Right atrium auricular region (tissue), 2 donors: Measurements from ENCODE around the gene ZNF275. TPM values are rescaled to one million over a fixed set of nuclear protein-coding genes. Genes with fewer than 3 reads are reported as not detected.
A peak's percentile ranks its signal among the peaks of the same experiment; 100 is the strongest.
"Not testable (repeated sequence)": the region's sequence is repeated elsewhere in the genome, so short reads cannot be mapped to it uniquely, and the experiment has no call there.

Experiments used
- DNase-seq: peaks from one replicate; pipeline ENCODE4 v3.0.0-alpha.2; 2019; ENCODE audit warnings: low spot score
- H3K27ac ChIP-seq, 2 donors: fragments of 200-600 bp; sonication (generic); 1 replicate in 1 of 2; 2 replicates in 1 of 2; pipeline ENCODE4 v1.5.1; 2016 to 2019
- H3K27me3 ChIP-seq, 2 donors: fragments of 200-600 bp; sonication (generic); one replicate each; pipeline versions ENCODE4 v1.5.1 to v1.6.0; 2017 to 2019
- H3K36me3 ChIP-seq: fragments of 200-600 bp; sonication (generic); one replicate; pipeline ENCODE4 v1.5.1; 2016
- H3K4me1 ChIP-seq, 2 donors: fragments of 200-600 bp; sonication (generic); one replicate each; pipeline versions ENCODE4 v1.5.1 to v1.6.0; 2017 to 2019
- H3K4me3 ChIP-seq, 2 donors: fragments of 200-600 bp; sonication (generic); 1 replicate in 1 of 2; 2 replicates in 1 of 2; pipeline ENCODE4 v1.5.1; 2017 to 2019; ENCODE audit warnings: mild to moderate bottlenecking in 1 of 2, moderate library complexity in 1 of 2
- H3K9me3 ChIP-seq, 2 donors: fragments of 200-600 bp; sonication (generic); one replicate each; pipeline ENCODE4 v1.5.1; 2019
- CTCF ChIP-seq, 2 donors: fragments of 200-600 bp; sonication (generic); IDR thresholded peaks; one replicate each; pipeline ENCODE4 v1.5.1; 2019; ENCODE audit warnings: antibody characterized with exemption in 2 of 2
- total RNA-seq, 2 donors: library from RNA; depleted of rRNA; stranded (reverse); fragments of >200 nt; gene quantifications; one replicate each; pipeline ENCODE4 v1.1.0, GENCODE V29; 2016

Gene ZNF275, protein sequence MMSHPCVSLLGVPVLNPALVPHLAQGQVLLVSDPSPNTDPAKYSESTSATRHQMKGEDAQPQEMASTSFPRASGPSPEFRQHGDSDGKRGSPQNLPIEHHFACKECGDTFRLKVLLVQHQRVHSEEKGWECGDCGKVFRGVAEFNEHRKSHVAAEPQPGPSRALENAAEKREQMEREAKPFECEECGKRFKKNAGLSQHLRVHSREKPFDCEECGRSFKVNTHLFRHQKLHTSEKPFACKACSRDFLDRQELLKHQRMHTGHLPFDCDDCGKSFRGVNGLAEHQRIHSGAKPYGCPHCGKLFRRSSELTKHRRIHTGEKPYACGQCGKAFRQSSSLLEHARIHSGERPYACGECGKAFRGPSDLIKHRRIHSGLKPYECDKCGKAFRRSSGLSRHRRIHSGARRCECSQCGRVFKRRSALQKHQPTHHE
- total RNA-seq = 1 to 10 TPM; 5.9 to 7.2 TPM

GRCh38 chrX:153333821-153334653 lies at the start of gene ZNF275:
Gene ZNF275 (plus strand): TSS chrX:153334153. CDS start chrX:153336680, 2,527 bp downstream.
- peak within 1 kb of the TSS; percentile 65 to 69 for H3K4me3 ChIP-seq
- peak; percentile 72 for DNase-seq
- no peak for TF ChIP-seq CTCF (IDR thresholded peaks at IDR 0.05)

DNA sequence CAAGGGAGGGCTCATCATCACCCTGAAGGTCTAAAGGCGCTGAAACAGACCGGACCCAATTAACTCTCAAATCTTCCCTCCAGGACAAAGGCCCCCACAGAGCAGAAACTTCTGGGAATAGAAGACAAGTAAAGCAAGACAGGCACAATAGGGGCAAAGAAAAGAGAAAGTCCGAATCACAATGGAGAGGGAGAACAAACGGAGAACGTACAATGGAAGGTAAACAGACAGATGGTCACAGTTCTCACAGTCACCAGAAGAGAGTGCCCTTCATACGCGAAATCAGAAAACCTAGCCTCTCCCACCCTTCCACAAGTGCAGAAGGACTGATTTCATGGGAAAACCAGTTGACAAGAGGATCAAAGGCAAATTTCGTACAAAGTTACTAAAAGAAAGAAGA lies 48.3 kb upstream of the ZNF275 start:
- H3K27ac ChIP-seq, H3K4me1 ChIP-seq, H3K4me3 ChIP-seq, H3K27me3 ChIP-seq, H3K36me3 ChIP-seq, H3K9me3 ChIP-seq, DNase-seq: not testable (repeated sequence)

More at GRCh38 chrX:153333821-153334653, at the start of gene ZNF275:
- Histone ChIP-seq H3K9me3 (no peaks in the 10 kb centered on the region), H3K27ac (peak within 1 kb of the TSS; percentile 35 to 56), H3K27me3 (no peaks in the 10 kb centered on the region), H3K36me3 (no peaks in the 10 kb centered on the region), H3K4me1 (peaks cover 0 to 5% of the 10 kb centered on the region in 2 donors)

GRCh38 chrX:153288807-153289206 lies 45.1 kb upstream of the ZNF275 start:
- not testable (repeated sequence) for H3K4me1 ChIP-seq, H3K36me3 ChIP-seq, DNase-seq, H3K27me3 ChIP-seq, H3K4me3 ChIP-seq, H3K9me3 ChIP-seq, H3K27ac ChIP-seq

- H3K36me3 ChIP-seq, H3K4me1 ChIP-seq, H3K27ac ChIP-seq, H3K27me3 ChIP-seq, H3K9me3 ChIP-seq, DNase-seq, H3K4me3 ChIP-seq: not testable (repeated sequence)
Measured at GRCh38 chrX:153293485-153294071, 40.4 kb upstream of the ZNF275 start.

- Histone ChIP-seq H3K27me3 (no peaks in the 10 kb centered on the region), H3K4me3 (no peak overlapping the region), H3K4me1 (no peaks in the 10 kb centered on the region), H3K27ac (no peak overlapping the region), H3K9me3 (no peaks in the 10 kb centered on the region), H3K36me3 (no peaks in the 10 kb centered on the region)
- TF ChIP-seq CTCF (IDR thresholded peaks at IDR 0.05) = no peak
- DNase-seq = no peak
Measured at GRCh38 chrX:153297376-153297775, 36.6 kb upstream of the ZNF275 start.

GRCh38 chrX:153299855-153300254 lies 34.1 kb upstream of the ZNF275 start:
- DNase-seq = peak; percentile 26
- no peaks in the 10 kb centered on the region for H3K27me3 ChIP-seq

More at GRCh38 chrX:153299855-153300254, 34.1 kb upstream of the ZNF275 start:
- no peaks in the 10 kb centered on the region for H3K36me3 ChIP-seq
- TF ChIP-seq CTCF (IDR thresholded peaks at IDR 0.05) = no peak
- H3K4me1 ChIP-seq = no peaks in the 10 kb centered on the region
- H3K27ac ChIP-seq = no peak overlapping the region
- H3K4me3 ChIP-seq = no peak overlapping the region
- H3K9me3 ChIP-seq = no peaks in the 10 kb centered on the region
